RWPE2 (cell line): ENCODE measurements around the gene PGM2L1.

Source experiments
- ATAC-seq: fragments of 200-7000 bp; cut with Tn5 transposase; 3 replicates; pipeline ENCODE4 v1.9.1; 2021; ENCODE audit warnings: low read depth
- DNase-seq: peaks from one replicate; pipeline ENCODE4 v3.0.0-alpha.2; 2020; ENCODE audit warnings: low spot score
- H3K27ac ChIP-seq: fragments of 450-650 bp; 2 replicates; pipeline ENCODE4 v1.5.1; 2017; ENCODE audit warnings: mild to moderate bottlenecking; ENCODE audit not compliant: poor library complexity, severe bottlenecking
- H3K27me3 ChIP-seq: fragments of 250-450 bp; sonication (Bioruptor Pico); 2 replicates; pipeline ENCODE4 v1.5.1; 2021; ENCODE audit warnings: mild to moderate bottlenecking, moderate library complexity; ENCODE audit not compliant: insufficient read depth, poor library complexity, severe bottlenecking
- H3K36me3 ChIP-seq: fragments of 250-450 bp; sonication (Bioruptor Pico); 2 replicates; pipeline ENCODE4 v1.5.1; 2020; ENCODE audit warnings: low read depth, mild to moderate bottlenecking, moderate library complexity
- H3K4me1 ChIP-seq: fragments of 250-450 bp; sonication (Bioruptor Pico); 2 replicates; pipeline ENCODE4 v1.5.1; 2021; ENCODE audit warnings: mild to moderate bottlenecking, moderate library complexity; ENCODE audit not compliant: insufficient read depth, poor library complexity, severe bottlenecking
- H3K4me3 ChIP-seq: fragments of 250-450 bp; sonication (Bioruptor Pico); 2 replicates; pipeline ENCODE4 v1.5.1; 2021; ENCODE audit warnings: mild to moderate bottlenecking, moderate library complexity; ENCODE audit not compliant: severe bottlenecking
- H3K9me3 ChIP-seq: fragments of 250-450 bp; sonication (Bioruptor Pico); 2 replicates; pipeline ENCODE4 v1.5.1; 2021; ENCODE audit warnings: mild to moderate bottlenecking, moderate library complexity; ENCODE audit not compliant: severe bottlenecking
- CTCF ChIP-seq: fragments of 450-650 bp; IDR thresholded peaks from one replicate; pipeline ENCODE4 v1.5.1; 2017; ENCODE audit warnings: mild to moderate bottlenecking, moderate library complexity; ENCODE audit not compliant: poor library complexity, severe bottlenecking

Gene PGM2L1

GRCh38 chr11:74443071-74443864 lies 45.0 kb upstream of the PGM2L1 start:
- peak; percentile 95 for ATAC-seq
- Histone ChIP-seq H3K27me3 (no peaks in the 10 kb centered on the region), H3K4me1 (no peaks in the 10 kb centered on the region), H3K36me3 (no peaks in the 10 kb centered on the region), H3K4me3 (no peak overlapping the region), H3K9me3 (no peaks in the 10 kb centered on the region), H3K27ac (no peak overlapping the region)
- peak; percentile 75 for TF ChIP-seq CTCF
- no peak for DNase-seq

- no peak overlapping the region for H3K27ac ChIP-seq
- H3K36me3 ChIP-seq, result no peaks in the 10 kb centered on the region
- no peak for TF ChIP-seq CTCF
- ATAC-seq (peak; percentile 70), DNase-seq (no peak)
- H3K4me3 ChIP-seq, result no peak overlapping the region
- no peaks in the 10 kb centered on the region for H3K4me1 ChIP-seq
- H3K9me3 ChIP-seq, result no peaks in the 10 kb centered on the region
- H3K27me3 ChIP-seq, result no peaks in the 10 kb centered on the region
Observed at GRCh38 chr11:74442636-74443035, 44.4 kb upstream of the PGM2L1 start.

- H3K27ac ChIP-seq, result no peak overlapping the region
- no peaks in the 10 kb centered on the region for H3K36me3 ChIP-seq
- H3K4me1 ChIP-seq, result no peaks in the 10 kb centered on the region
- DNase-seq, result no peak
- no peak for TF ChIP-seq CTCF
- H3K9me3 ChIP-seq, result no peaks in the 10 kb centered on the region
- no peaks in the 10 kb centered on the region for H3K27me3 ChIP-seq
- no peak for ATAC-seq
- H3K4me3 ChIP-seq, result no peak overlapping the region
Observed at GRCh38 chr11:74438681-74439080, 40.4 kb upstream of the PGM2L1 start.

- Histone ChIP-seq H3K4me3 (no peak overlapping the region), H3K36me3 (no peaks in the 10 kb centered on the region), H3K27me3 (no peaks in the 10 kb centered on the region), H3K27ac (no peak overlapping the region), H3K4me1 (no peaks in the 10 kb centered on the region), H3K9me3 (no peaks in the 10 kb centered on the region)
- DNase-seq (no peak), ATAC-seq (no peak)
- no peak for TF ChIP-seq CTCF
Observed at GRCh38 chr11:74437441-74438042, 39.3 kb upstream of the PGM2L1 start.

- Histone ChIP-seq H3K4me3 (no peak overlapping the region), H3K9me3 (no peaks in the 10 kb centered on the region), H3K36me3 (no peaks in the 10 kb centered on the region), H3K4me1 (no peaks in the 10 kb centered on the region), H3K27ac (no peak overlapping the region), H3K27me3 (no peaks in the 10 kb centered on the region)
- DNase-seq, result no peak
- 0 out of 3 replicates have a peak, but pooled peaks have one; percentile 42 for ATAC-seq
- no peak for TF ChIP-seq CTCF
Observed at GRCh38 chr11:74434528-74434927, 36.3 kb upstream of the PGM2L1 start.
